Natural killer cell (primary cell): ENCODE data around the gene FARP2. TPM values are rescaled to one million over a fixed set of nuclear protein-coding genes. Genes with fewer than 3 reads are reported as not detected.

ENCODE experiments used
- ATAC-seq, 3 donors: fragments of 150-1000 bp in 2 of 3; fragments of 200-7000 bp in 1 of 3; cut with Tn5 transposase; 1 replicate in 1 of 3; 2 replicates in 2 of 3; pipeline ENCODE4 v1.10.0; 2021; ENCODE audit warnings: mild to moderate bottlenecking in 2 of 3, moderate library complexity in 2 of 3
- DNase-seq, 2 donors: peaks; one replicate each; pipeline versions ENCODE4 v3.0.0 to v3.0.0-alpha.2; 2013 to 2021; ENCODE audit warnings: mixed read lengths in 1 of 2
- H3K27ac ChIP-seq: one replicate; pipeline ENCODE4 v1.5.1; 2013; ENCODE audit warnings: mild to moderate bottlenecking, low read length
- H3K27me3 ChIP-seq: one replicate; pipeline ENCODE4 v1.6.1; 2013; ENCODE audit warnings: low read length; ENCODE audit not compliant: control insufficient read depth, insufficient read depth
- H3K36me3 ChIP-seq: one replicate; pipeline ENCODE4 v1.6.1; 2013; ENCODE audit warnings: low read length; ENCODE audit not compliant: control insufficient read depth, insufficient read depth
- H3K4me1 ChIP-seq: one replicate; pipeline ENCODE4 v1.6.1; 2013; ENCODE audit warnings: low read length; ENCODE audit not compliant: control insufficient read depth, insufficient read depth
- H3K4me3 ChIP-seq: one replicate; pipeline ENCODE4 v1.5.1; 2013; ENCODE audit warnings: low read length
- H3K9me3 ChIP-seq: one replicate; pipeline ENCODE4 v1.6.1; 2013; ENCODE audit warnings: low read length; ENCODE audit not compliant: control insufficient read depth, insufficient read depth
- H3K27ac Mint-ChIP-seq, 2 donors: one replicate each; pipeline ENCODE4 v1.8.0; 2022; ENCODE audit warnings: mild to moderate bottlenecking in 2 of 2, mixed read lengths in 2 of 2, moderate library complexity in 1 of 2
- H3K27me3 Mint-ChIP-seq, 2 donors: one replicate each; pipeline ENCODE4 v1.8.0; 2022; ENCODE audit warnings: low read depth in 2 of 2, mixed read lengths in 2 of 2
- H3K36me3 Mint-ChIP-seq: one replicate; pipeline ENCODE4 v1.8.0; 2022; ENCODE audit warnings: mixed read lengths
- H3K4me1 Mint-ChIP-seq, 2 donors: one replicate each; pipeline ENCODE4 v1.8.0; 2022; ENCODE audit warnings: mixed read lengths in 2 of 2
- H3K4me3 Mint-ChIP-seq: one replicate; pipeline ENCODE4 v1.8.0; 2022; ENCODE audit warnings: mild to moderate bottlenecking, moderate library complexity, mixed read lengths
- H3K9me3 Mint-ChIP-seq, 2 donors: one replicate each; pipeline ENCODE4 v1.8.0; 2022; ENCODE audit warnings: mixed read lengths in 2 of 2
- CTCF ChIP-seq: fragments of 200-600 bp; IDR thresholded peaks from one replicate; pipeline ENCODE4 v1.8.0; 2022; ENCODE audit warnings: antibody characterized with exemption
- WGBS: methylation state at CpG from one replicate; pipeline ENCODE4 v1.1.7; 2013; ENCODE audit warnings: missing lambda C conversion rate; ENCODE audit not compliant: insufficient coverage; 5-methylcytosine and 5-hydroxymethylcytosine counted together
- intact Hi-C: fragments of 100-400 bp; cut with micrococcal nuclease; formaldehyde crosslinking; loops from one replicate; pipeline ENCODE4 v1.14.2; 2022
- total RNA-seq, 4 donors: library from RNA; stranded (reverse); fragments of 120-200 nt in 1 of 4; gene quantifications; one replicate each; pipeline versions ENCODE4 v1.2.3 to v1.2.4, GENCODE V29; 2013 to 2022

Gene FARP2
- total RNA-seq, 3 donors from 2014 or later (not counting 1 experiment from before 2014, with no cell fraction given), result 26.8 to 40.6 (median 31.6) TPM

DNA sequence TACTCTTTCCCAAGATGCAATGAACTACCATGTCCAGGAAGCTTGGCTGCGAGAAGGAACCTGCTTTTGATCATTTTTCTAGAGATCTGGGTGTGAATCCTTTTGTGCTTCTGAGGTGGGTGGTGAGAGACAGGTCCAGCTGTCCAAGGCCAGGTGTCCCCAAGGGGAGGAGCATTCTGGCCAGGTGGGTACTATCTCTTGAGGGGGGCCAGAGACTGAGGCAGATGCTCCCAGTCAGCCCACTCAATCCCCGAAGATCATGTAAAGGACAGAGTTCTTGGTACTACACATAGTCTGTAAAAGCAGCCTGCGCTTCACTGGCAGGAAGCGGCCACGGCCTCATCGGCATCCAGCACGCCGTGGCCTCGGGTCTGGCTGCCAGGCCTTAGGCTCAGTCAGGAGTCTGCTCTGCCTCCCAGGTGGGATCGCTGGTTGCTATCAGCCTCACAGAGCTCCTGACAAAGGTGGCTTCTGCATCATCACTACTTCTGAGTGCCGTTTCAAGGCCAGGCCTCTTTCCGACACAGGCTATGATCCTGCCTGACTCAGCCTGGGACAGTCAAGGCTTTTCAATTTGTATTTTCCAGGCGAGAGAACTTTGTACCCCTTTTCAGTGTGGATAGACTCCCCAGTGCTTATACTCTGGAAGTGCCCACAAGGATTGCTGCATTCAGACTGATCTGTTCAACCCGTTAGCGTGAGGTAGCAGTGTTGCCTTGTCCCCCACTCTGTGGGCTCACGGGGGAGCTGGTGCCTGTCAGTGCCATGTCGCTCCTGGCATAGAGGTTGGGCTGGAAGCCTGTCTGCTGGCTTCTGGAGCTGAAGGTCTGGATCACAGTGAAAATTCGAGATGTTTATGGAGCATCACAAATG, 123.2 kb downstream of the FARP2 start:
- no peak for TF ChIP-seq CTCF
- no peak overlapping the region for H3K4me3 Mint-ChIP-seq
- Histone ChIP-seq H3K27ac (no peak overlapping the region), H3K4me1 (no peaks in the 10 kb centered on the region), H3K36me3 (no peaks in the 10 kb centered on the region), H3K9me3 (no peaks in the 10 kb centered on the region), H3K27me3 (no peaks in the 10 kb centered on the region), H3K4me3 (no peak overlapping the region)
- H3K36me3 Mint-ChIP-seq, result no peaks in the 10 kb centered on the region
- DNase-seq (no peak), ATAC-seq (no peak)
- H3K27ac Mint-ChIP-seq, result no peak overlapping the region
- H3K4me1 Mint-ChIP-seq, result no peaks in the 10 kb centered on the region
- H3K27me3 Mint-ChIP-seq, result no peaks in the 10 kb centered on the region
- intact Hi-C loops, result no loop called here
- H3K9me3 Mint-ChIP-seq, result no peaks in the 10 kb centered on the region
- 92% methylated on average over 18 of the region's 18 CpGs for WGBS

GRCh38 chr2:241481687-241482086, 125.6 kb downstream of the FARP2 start:
- H3K9me3 ChIP-seq, result no peaks in the 10 kb centered on the region
- H3K4me1 ChIP-seq, result no peaks in the 10 kb centered on the region
- intact Hi-C loops, result no loop called here
- H3K36me3 ChIP-seq, result no peaks in the 10 kb centered on the region
- DNase-seq (no peak), ATAC-seq (no peak)
- H3K27me3 ChIP-seq, result no peaks in the 10 kb centered on the region
- WGBS, result 100% methylated on average over 1 of the region's 1 CpG
- Mint-ChIP-seq H3K27ac (no peak overlapping the region), H3K4me3 (no peak overlapping the region), H3K4me1 (no peaks in the 10 kb centered on the region), H3K36me3 (no peaks in the 10 kb centered on the region), H3K27me3 (no peaks in the 10 kb centered on the region), H3K9me3 (no peaks in the 10 kb centered on the region)
- H3K27ac ChIP-seq, result no peak overlapping the region
- H3K4me3 ChIP-seq, result no peak overlapping the region
- TF ChIP-seq CTCF, result no peak

DNA sequence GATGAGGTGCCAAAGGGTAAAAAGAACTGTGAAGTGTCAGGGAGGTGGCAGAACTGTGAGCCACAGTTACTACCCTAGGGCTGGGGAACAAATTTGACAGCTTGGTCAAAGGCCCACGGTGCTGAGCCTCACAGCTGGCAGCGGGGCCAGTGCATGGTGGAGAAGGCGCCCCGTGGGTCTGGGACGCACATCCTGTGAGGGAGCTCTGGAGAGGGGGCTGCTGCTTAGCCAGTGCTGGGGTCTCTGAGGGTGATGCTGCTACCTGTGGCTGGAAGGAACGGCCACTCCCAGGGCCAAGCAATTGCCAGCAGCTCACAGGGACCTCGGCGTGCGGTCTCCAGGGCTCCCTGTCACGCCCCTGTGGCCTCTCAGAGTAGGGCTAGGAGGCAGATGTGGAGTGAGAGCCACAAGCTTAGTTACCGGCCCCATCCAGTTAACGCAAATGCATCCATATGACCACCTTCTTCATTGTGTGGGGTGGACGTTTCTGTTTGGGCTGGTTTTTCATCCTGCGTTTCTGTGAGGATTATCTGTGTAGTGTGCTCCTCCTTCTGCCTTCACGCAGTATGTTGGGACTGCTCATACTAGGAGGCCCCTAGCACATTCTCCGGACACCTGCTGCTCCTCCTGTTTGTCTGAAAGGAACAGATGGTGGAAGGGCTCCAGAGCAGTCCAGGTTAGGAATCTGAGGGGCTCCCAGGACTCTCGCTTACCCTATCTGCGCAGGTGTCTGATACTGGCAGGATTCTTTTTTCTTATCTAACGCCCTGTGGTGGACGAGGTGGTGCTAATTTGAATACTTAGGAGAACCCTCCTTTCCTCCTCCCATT, 126.3 kb downstream of the FARP2 start:
- H3K4me3 Mint-ChIP-seq, result no peak overlapping the region
- WGBS, result 88% methylated on average over 18 of the region's 20 CpGs
- no peaks in the 10 kb centered on the region for H3K4me1 Mint-ChIP-seq
- H3K36me3 ChIP-seq, result no peaks in the 10 kb centered on the region
- DNase-seq (no peak), ATAC-seq (no peak)
- H3K27ac Mint-ChIP-seq, result no peak overlapping the region
- intact Hi-C loops, result no loop called here
- no peaks in the 10 kb centered on the region for H3K27me3 Mint-ChIP-seq
- no peaks in the 10 kb centered on the region for H3K9me3 ChIP-seq
- no peak overlapping the region for H3K27ac ChIP-seq
- H3K36me3 Mint-ChIP-seq, result no peaks in the 10 kb centered on the region
- H3K9me3 Mint-ChIP-seq, result no peaks in the 10 kb centered on the region
- H3K27me3 ChIP-seq, result no peaks in the 10 kb centered on the region
- no peak overlapping the region for H3K4me3 ChIP-seq
- no peak for TF ChIP-seq CTCF
- no peaks in the 10 kb centered on the region for H3K4me1 ChIP-seq
